Measurements from ENCODE around the gene LMF1.

Gene LMF1

GRCh38 chr16:872436-873242 is 98.1 kb downstream of the LMF1 start:
- TF ChIP-seq, protein P1, sequence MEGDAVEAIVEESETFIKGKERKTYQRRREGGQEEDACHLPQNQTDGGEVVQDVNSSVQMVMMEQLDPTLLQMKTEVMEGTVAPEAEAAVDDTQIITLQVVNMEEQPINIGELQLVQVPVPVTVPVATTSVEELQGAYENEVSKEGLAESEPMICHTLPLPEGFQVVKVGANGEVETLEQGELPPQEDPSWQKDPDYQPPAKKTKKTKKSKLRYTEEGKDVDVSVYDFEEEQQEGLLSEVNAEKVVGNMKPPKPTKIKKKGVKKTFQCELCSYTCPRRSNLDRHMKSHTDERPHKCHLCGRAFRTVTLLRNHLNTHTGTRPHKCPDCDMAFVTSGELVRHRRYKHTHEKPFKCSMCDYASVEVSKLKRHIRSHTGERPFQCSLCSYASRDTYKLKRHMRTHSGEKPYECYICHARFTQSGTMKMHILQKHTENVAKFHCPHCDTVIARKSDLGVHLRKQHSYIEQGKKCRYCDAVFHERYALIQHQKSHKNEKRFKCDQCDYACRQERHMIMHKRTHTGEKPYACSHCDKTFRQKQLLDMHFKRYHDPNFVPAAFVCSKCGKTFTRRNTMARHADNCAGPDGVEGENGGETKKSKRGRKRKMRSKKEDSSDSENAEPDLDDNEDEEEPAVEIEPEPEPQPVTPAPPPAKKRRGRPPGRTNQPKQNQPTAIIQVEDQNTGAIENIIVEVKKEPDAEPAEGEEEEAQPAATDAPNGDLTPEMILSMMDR (conservative IDR thresholded peaks at IDR 0.05; ENCODE audit: low read length), result no peak
- H3K4me3 ChIP-seq (ENCODE audit: low read length), result no peak overlapping the region
- DNase-seq (ENCODE audit: low read depth), result no peak

- TF ChIP-seq, protein P1 (conservative IDR thresholded peaks at IDR 0.05; ENCODE audit: low read length), result no peak
- DNase-seq (ENCODE audit: low read depth), result no peak
- no peak overlapping the region for H3K4me3 ChIP-seq (ENCODE audit: low read length)
Observed at GRCh38 chr16:871562-872345, 99.0 kb downstream of the LMF1 start.

- DNase-seq (ENCODE audit: low read depth), result no peak
- TF ChIP-seq, protein P1 (conservative IDR thresholded peaks at IDR 0.05; ENCODE audit: low read length), result no peak
- no peak overlapping the region for H3K4me3 ChIP-seq (ENCODE audit: low read length)
Observed at GRCh38 chr16:870856-871561, 99.8 kb downstream of the LMF1 start.

GRCh38 chr16:869823-870641 is 100.8 kb downstream of the LMF1 start:
- TF ChIP-seq, protein P1 (conservative IDR thresholded peaks at IDR 0.05; ENCODE audit: low read length), result no peak
- DNase-seq (ENCODE audit: low read depth), result no peak
- no peak overlapping the region for H3K4me3 ChIP-seq (ENCODE audit: low read length)

DNA sequence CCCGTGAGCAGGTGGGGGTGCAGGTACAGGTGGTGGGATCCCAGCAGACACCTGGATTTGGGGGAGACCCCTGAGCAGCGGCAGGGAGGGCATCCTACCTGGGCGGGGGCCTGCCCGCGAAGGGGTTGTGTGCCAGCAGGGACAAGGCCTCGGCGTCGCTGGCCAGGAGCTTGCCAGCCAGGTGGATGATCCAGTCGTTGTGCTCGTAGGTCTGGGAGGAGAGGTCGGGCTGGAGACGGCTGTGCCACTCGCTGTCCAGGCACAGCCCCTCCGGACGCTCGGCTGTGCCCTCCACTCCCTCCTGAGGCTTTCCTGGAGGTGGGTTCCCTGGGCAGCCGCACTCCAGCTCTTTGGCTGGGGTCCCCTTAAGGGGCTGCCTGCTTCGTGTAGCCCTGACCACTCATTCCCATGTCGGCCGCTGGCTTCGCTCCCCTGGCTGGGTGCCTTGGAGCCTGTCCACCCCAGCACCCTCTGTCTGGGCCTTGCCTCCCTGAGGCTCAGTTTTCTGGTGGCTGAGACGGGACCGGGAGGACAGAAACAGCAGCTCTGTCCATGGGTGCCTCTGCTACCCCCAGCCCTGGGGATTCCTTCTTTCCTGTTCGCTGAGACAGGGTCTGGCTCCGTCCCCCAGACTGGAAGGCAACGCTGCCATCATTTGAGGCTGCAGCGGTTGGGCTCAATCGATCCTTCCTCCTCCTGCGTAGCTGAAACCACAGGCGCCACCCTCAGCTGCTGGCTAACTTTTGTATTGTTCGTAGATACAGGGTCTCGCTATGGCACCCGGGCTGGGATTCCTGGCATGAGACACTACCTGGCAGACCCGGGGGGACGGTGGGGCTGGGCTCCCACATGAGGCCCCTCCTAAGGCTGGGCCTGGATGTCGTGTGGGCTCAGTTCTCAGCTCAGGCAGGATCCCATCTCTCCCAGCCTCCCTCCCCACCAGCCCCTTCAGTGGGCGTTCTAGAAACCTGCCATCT is 101.7 kb downstream of the LMF1 start:
- no peak for DNase-seq (ENCODE audit: low read depth)
- H3K4me3 ChIP-seq (ENCODE audit: low read length), result no peak overlapping the region
- TF ChIP-seq, protein P1 (conservative IDR thresholded peaks at IDR 0.05; ENCODE audit: low read length), result no peak

- no peak overlapping the region for H3K4me3 ChIP-seq (ENCODE audit: low read length)
- TF ChIP-seq, protein P1 (conservative IDR thresholded peaks at IDR 0.05; ENCODE audit: low read length), result no peak
- DNase-seq (ENCODE audit: low read depth), result no peak
Observed at GRCh38 chr16:868386-868755, 102.4 kb downstream of the LMF1 start.

Data from AG10803 (cell line).